Measurements from ENCODE around the gene TNFAIP8L3.
"Not testable (repeated sequence)": the region's sequence is repeated elsewhere in the genome, so short reads cannot be mapped to it uniquely, and the experiment has no call there.

Gene TNFAIP8L3

DNA sequence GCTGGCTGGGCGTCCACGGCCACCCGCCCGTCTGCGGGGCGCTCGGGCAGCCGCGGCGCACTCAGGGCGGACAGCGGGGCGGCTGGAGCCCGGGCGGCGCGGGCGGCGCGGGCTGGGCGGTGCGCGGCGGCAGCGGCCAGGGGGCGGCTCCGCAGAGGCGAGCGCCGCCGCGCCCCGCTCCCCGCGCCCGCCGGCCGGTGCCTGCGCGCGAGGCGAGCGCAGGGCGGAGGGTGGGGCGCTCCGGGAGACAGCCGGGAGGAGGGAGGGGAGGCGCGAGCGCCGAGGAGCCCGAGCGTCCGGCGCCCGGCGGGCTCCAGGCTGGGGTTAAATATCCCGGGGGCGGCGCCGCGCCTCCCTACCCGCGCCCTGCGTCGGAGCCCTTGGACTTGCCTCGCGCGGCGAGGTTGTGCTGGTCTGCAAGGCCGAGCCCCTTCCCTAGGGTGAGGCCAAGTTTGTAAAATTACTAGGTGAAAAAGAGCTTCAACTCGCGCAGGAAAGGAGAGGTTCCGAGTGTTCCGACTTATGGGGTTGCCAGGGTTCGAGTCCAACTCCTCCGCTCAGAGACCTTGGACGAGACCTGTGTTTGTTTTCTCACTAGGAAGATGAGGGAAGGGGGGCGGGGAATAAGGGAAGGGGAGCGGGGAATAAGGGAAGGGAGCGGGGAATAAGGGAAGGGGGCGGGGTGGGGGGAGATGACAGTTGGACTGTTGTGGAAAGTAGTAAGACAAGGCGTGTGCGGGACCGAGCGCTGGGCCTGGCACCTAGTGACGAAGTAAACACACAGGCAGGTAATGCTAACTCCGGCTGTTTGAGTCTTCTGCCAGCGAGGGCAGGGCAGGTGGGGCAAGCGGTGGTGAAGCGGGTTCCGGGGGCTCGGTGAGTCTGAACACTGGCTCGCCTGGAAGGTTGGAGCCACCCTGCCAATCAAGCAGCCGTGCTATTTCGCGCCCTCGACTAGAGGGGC is at the start of gene TNFAIP8L3:
TSS of gene TNFAIP8L3 (minus strand) at position 301 of the 964 bp plus-strand sequence. CDS start 311 bp downstream, outside the sequence.
- peaks cover 13% of the 10 kb centered on the region for H3K4me1 Mint-ChIP-seq (ENCODE audit: low read depth)
- H3K27ac Mint-ChIP-seq: no peak within 1 kb of the TSS
- H3K9me3 Mint-ChIP-seq: no peaks in the 10 kb centered on the region
- H3K36me3 Mint-ChIP-seq (ENCODE audit: low read depth): no peaks in the 10 kb centered on the region
- H3K4me3 Mint-ChIP-seq: peak within 1 kb of the TSS; percentile 62
- H3K27me3 Mint-ChIP-seq: peaks cover 85% of the 10 kb centered on the region

DNA sequence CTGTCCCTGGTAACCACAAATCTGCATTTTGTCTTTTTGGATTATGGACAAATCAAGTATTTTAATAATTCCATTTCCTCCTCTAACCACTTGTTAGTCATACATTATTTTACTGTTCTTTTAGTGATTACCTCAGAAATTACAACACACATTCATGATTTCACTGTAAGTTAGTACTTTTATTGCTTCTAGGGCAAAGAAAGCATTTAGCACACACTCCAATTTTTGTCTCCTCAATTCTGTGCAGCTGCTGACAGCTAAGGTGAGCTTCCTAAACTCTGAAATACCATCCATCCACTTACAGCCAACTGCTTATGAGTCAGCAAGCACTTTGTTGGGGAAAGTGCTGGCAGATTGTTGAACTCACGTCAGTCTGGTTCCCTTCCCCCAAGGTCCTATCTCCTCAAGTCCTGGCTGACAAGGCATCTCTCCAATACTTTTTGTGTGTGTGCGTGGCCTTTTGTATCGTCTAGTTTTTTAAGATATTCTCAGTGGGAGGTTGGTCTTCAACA is 49.4 kb upstream of the TNFAIP8L3 start:
- H3K27me3 Mint-ChIP-seq: peaks cover 25% of the 10 kb centered on the region
- no peaks in the 10 kb centered on the region for H3K36me3 Mint-ChIP-seq (ENCODE audit: low read depth)
- H3K4me1 Mint-ChIP-seq (ENCODE audit: low read depth): no peaks in the 10 kb centered on the region
- H3K4me3 Mint-ChIP-seq: no peak overlapping the region
- no peaks in the 10 kb centered on the region for H3K9me3 Mint-ChIP-seq
- no peak overlapping the region for H3K27ac Mint-ChIP-seq

DNA sequence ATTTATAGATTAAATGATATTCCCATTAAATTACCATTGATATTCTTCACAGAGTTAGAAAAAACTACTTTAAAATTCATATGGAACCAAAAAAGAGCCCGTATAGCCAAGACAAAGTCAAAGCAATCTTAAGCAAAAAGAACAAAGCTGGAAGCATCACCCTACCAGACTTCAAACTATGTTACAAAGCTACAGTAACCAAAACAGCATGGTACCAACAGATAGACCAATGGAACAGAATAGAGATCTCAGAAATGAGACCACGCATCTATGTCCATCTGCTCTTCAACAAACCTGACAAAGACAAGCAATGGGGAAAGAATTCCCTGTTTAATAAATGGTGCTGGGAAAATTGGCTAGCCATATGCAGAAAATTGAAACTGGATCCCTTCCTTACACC is 45.6 kb upstream of the TNFAIP8L3 start:
- H3K27me3 Mint-ChIP-seq: peaks cover 23% of the 10 kb centered on the region
- H3K9me3 Mint-ChIP-seq; H3K4me3 Mint-ChIP-seq; H3K4me1 Mint-ChIP-seq (ENCODE audit: low read depth); H3K27ac Mint-ChIP-seq; H3K36me3 Mint-ChIP-seq (ENCODE audit: low read depth): not testable (repeated sequence)

DNA sequence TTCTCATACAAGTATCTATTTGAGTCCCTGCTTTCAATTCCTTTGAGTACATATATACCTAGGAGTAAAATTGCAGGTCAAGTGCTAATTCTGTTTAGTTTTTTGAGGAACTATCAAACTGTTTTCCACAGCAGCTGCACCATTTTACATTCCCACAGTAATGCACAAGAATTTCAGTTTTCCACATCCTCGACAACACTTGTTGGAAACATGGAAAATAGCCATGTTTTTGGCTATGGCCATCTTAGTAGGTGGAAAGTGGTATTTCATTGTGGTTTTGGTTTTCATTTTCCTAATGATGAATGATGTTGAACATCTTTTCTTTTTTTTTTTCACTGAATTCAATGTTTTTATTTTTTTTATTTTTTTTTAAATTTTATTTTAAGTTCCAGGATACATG is 44.4 kb upstream of the TNFAIP8L3 start:
- Mint-ChIP-seq H3K4me3 (no peak overlapping the region), H3K36me3 (ENCODE audit: low read depth) (no peaks in the 10 kb centered on the region), H3K9me3 (peaks cover 3% of the 10 kb centered on the region), H3K27me3 (peaks cover 16% of the 10 kb centered on the region), H3K4me1 (ENCODE audit: low read depth) (no peaks in the 10 kb centered on the region), H3K27ac (no peak overlapping the region)

DNA sequence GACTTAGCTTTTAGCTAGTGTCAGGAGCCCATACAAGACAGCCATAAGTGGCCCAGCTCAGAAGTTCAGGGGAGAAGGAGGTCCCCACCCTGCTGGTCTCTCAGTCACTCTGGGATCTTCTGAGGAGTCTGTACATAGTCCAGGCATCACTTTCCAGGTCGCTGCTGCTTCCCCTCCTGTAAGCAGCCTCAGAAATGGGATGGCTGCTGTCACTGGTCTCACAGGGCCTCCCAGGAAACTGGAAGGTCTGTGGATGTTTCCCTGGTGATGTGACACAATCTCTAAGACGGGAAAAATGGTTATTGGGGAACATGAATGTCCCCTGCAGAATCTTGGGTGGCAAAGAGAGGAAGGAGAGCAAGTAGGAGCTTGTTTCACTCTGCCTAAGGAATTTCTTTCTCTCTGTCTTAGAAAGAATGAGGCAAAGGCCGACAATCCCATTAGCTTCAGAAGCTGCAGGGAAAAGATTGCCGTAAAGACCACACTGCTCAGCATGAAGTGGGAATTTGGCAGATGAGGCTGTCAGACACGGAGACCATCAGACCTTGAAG is 43.2 kb upstream of the TNFAIP8L3 start:
- Mint-ChIP-seq H3K4me3 (no peak overlapping the region), H3K27ac (no peak overlapping the region), H3K27me3 (peaks cover 13% of the 10 kb centered on the region), H3K9me3 (peaks cover 3% of the 10 kb centered on the region), H3K4me1 (ENCODE audit: low read depth) (no peaks in the 10 kb centered on the region), H3K36me3 (ENCODE audit: low read depth) (no peaks in the 10 kb centered on the region)

DNA sequence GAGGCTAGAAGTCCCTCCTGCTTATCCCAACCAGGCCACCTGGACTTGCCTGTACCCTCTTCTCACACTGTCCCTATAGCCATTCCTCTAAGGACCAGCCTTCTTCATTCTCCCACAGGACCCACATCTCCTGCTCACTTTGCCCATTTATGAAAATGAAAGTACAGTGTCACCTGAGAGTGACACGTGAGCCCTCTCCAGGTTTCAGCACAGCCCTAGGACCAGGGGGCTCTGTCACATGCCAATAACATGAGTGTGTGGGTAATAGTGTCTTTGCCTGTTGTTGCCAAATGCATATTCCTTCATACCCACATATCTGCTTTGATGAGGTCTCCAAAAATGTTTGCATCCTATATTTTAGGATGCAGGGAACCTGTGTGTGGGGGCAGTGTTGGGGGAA is 42.3 kb upstream of the TNFAIP8L3 start:
- Mint-ChIP-seq H3K36me3 (ENCODE audit: low read depth) (no peaks in the 10 kb centered on the region), H3K27me3 (peaks cover 11% of the 10 kb centered on the region), H3K9me3 (peaks cover 3% of the 10 kb centered on the region), H3K4me3 (no peak overlapping the region), H3K27ac (no peak overlapping the region), H3K4me1 (ENCODE audit: low read depth) (no peaks in the 10 kb centered on the region)

DNA sequence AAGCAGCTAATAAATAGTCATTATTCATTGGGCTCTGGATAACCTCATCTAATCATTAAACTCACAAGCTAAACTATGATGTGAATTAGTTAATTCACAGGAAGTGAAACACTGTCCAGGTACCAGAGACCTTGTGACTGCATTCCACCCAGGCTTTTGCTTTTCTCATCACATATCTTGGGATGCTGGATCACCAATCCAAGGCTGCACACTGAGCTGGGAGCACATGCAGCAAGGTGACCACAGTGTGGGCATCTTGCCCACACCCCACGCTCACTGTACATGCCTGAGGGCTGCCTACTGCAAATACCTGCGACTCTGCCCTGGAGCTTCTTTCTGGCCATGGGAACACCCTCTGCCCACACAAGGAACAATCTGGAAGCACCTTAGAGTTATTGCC is 40.6 kb upstream of the TNFAIP8L3 start:
- Mint-ChIP-seq H3K4me1 (ENCODE audit: low read depth) (no peaks in the 10 kb centered on the region), H3K27ac (no peak overlapping the region), H3K27me3 (peaks cover 4% of the 10 kb centered on the region), H3K4me3 (no peak overlapping the region), H3K9me3 (peaks cover 3% of the 10 kb centered on the region), H3K36me3 (ENCODE audit: low read depth) (no peaks in the 10 kb centered on the region)

DNA sequence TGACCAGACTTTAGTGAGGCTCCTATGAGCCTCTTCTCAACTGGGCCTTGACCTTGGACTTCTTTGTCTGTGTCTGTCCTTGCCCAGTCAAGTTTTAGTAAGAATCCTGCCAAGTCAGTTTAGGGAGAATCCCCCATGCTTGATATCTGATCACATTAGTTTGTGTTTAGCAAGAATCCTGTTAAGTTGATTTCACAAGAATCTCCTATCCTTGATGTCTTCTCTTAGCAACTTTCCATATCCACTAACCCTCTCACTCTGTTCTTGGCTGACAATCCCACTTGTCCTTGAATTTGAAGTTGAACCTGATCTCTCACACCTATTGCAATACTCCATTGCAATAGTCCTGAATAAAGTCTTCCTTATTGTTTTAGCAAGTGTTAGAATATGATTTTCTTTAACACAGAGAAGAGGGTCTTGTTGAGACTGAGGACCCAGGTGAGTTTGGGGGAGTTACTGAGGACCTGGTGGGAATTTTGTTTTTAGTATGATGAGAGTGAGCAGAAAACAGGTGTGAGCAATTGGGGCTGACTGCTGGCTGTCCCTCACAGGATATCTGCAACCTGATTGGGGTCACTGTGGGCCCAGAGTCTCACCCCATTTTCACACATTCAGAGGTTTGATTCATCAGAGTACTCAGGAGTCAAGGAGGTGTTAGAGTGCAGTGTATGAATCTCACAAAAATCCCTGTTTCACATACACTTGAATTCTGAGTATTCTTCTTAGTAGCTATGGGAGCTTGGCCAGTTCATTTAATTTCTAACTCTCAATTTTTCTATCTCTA is 39.9 kb upstream of the TNFAIP8L3 start:
- H3K27ac Mint-ChIP-seq: no peak overlapping the region
- peaks cover 4% of the 10 kb centered on the region for H3K27me3 Mint-ChIP-seq
- H3K36me3 Mint-ChIP-seq (ENCODE audit: low read depth): no peaks in the 10 kb centered on the region
- H3K9me3 Mint-ChIP-seq: peaks cover 3% of the 10 kb centered on the region
- H3K4me1 Mint-ChIP-seq (ENCODE audit: low read depth): no peaks in the 10 kb centered on the region
- H3K4me3 Mint-ChIP-seq: no peak overlapping the region

DNA sequence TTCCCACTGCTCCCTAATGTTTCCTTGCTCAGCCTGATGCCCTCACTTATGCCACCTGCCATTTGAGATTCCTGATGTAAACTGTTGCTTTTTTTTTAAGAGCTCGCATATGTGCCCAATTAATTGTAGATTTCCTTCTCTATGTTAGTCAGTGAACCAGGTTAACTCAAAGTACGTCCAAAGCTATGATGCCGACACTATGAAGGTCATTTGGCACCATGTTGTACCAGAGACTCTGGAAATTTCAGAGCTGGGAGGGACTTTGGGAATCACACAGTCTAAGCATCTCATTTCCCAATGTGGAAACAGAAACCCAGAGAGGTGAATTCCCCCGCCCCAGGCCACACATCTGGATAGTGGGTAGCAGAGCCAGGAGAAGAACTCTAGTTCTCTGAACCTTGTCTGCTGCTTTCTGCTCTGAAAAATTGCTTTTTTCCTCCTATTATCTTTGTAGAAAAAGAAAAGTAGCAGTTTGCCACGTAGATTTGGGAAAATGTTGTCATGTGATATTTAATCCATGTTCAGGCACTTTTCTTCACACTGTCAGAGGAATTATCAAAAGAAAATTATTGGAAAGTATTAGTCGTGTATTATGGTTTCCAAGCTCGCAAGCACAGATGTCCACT is 38.5 kb upstream of the TNFAIP8L3 start:
- H3K4me3 Mint-ChIP-seq: no peak overlapping the region
- no peaks in the 10 kb centered on the region for H3K4me1 Mint-ChIP-seq (ENCODE audit: low read depth)
- no peaks in the 10 kb centered on the region for H3K27me3 Mint-ChIP-seq
- H3K9me3 Mint-ChIP-seq: no peaks in the 10 kb centered on the region
- H3K27ac Mint-ChIP-seq: no peak overlapping the region
- H3K36me3 Mint-ChIP-seq (ENCODE audit: low read depth): no peaks in the 10 kb centered on the region

DNA sequence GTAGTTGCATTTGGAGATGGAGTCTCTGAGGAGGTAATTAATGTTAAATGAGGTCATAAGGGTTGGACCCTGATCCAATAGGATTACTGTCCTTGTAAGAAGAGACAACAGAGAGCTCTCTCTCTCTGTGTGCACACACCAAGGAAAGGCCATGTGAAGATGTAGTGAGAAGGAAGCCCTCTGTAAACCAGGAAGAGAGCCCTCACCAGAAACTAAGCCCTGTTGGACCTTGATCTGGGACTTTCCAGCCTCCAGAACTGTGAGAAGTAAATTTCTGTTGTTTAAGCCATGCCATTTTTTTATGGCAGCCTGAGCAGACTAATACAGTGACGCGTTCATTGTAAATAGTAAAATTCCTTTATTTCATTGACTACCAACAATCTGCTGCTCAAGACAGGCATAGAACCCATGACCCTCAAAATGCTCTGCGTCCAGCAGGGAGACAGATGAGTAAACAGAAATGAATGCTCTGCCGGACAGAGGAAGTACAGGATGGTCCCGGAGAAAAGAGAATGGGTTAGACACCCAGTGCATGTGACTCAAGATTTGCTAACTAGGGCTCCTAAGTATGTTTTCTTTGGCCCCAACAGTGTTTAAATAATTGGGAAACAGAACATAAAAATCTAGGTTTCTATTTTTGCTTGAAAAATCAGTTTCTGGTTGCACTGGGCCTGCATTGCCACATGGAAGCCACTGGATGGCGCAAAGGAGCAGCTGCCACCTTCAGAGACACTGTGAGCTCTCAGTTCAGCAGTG is 37.9 kb upstream of the TNFAIP8L3 start:
- no peaks in the 10 kb centered on the region for H3K4me1 Mint-ChIP-seq (ENCODE audit: low read depth)
- no peaks in the 10 kb centered on the region for H3K36me3 Mint-ChIP-seq (ENCODE audit: low read depth)
- peaks cover 1% of the 10 kb centered on the region for H3K27me3 Mint-ChIP-seq
- no peaks in the 10 kb centered on the region for H3K9me3 Mint-ChIP-seq
- H3K27ac Mint-ChIP-seq: no peak overlapping the region
- H3K4me3 Mint-ChIP-seq: no peak overlapping the region

DNA sequence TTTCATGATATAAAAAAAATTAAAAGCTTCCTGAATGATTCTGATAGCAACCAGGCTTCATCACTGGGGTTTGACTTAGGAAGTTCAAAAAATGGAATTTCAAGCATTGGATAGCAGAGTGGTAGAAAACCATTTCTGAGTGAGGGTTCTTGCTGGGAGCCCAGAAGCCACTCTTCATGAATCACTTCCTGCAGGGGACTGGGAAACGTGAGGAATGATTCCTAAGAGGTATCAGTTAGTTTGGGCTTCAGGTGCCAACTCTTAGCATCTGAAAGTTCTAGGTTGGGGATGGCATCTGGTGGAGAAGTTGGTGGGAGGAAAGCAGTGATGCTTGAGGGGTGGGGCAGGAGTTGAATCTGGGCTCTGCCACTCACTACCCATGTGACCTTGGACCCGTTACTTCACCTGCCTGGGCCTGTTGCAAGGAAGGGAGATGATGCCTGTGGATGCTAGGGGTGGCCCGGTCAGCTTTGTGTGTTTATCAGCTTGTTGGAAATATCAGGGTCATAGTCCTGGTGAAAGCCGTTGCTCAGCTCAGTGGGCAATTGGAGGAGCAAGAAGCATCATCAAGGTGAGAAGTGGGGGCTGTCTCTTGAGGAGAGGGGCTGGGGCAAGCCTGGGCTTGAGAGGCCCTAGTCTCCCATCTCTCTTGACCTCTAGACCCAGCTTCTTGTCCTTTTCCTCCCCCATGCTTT is 37.0 kb upstream of the TNFAIP8L3 start:
- Mint-ChIP-seq H3K4me3 (no peak overlapping the region), H3K4me1 (ENCODE audit: low read depth) (no peaks in the 10 kb centered on the region), H3K27ac (no peak overlapping the region), H3K36me3 (ENCODE audit: low read depth) (no peaks in the 10 kb centered on the region), H3K9me3 (no peaks in the 10 kb centered on the region), H3K27me3 (peaks cover 6% of the 10 kb centered on the region)

DNA sequence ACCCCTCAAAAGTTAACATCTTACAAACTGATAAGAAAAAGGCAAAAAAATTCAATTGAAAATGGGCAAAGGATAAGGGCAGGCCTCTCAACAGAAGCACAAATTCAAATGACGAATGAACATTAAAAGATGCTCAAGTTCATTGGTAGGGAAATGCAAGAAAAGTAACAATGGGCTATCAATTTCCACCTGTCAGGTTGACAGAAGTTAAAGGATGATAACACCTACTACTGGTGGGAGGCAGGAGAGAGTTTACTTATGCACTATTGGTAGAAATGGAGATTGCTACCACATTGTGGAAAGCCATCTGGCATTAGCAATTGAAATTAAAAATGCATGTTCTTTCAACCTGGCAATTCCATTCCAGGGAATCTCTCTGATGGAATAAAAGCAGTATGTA is 35.6 kb upstream of the TNFAIP8L3 start:
- Mint-ChIP-seq H3K4me3 (no peak overlapping the region), H3K9me3 (no peaks in the 10 kb centered on the region), H3K36me3 (ENCODE audit: low read depth) (no peaks in the 10 kb centered on the region), H3K4me1 (ENCODE audit: low read depth) (no peaks in the 10 kb centered on the region), H3K27ac (no peak overlapping the region), H3K27me3 (peaks cover 16% of the 10 kb centered on the region)

DNA sequence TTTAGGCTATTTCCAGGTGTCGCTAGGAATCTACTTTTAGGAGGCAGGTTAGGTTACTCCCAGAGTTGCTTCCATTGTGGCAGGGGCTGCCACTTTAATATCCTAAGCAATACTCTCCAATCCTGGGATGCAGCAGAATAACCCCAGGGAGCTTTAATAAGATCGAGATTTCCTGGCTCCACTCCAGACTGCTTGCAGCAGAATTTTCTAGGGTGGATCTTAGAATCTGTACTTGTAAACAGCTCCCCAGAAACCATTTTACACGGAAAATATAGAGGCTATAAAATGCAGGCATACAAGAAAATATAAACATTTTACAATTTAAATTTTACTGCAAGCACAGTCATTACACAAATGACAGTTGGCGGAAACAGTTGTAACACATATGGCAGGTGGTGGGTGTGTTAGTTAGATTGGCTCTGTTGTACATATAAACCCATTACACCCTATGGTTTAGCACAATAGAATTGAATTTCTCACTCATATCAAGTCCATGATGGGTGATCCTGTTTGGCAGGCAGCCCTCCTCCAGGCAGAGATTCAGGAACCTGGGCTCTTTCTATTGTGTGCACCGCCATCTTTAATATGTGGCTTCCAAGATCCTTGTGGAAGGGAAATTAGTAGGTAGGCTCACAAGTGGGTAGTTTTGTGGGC is 35.0 kb upstream of the TNFAIP8L3 start:
- Mint-ChIP-seq H3K4me1 (ENCODE audit: low read depth) (no peaks in the 10 kb centered on the region), H3K9me3 (no peaks in the 10 kb centered on the region), H3K4me3 (no peak overlapping the region), H3K36me3 (ENCODE audit: low read depth) (no peaks in the 10 kb centered on the region), H3K27me3 (peaks cover 18% of the 10 kb centered on the region), H3K27ac (no peak overlapping the region)

All from stimulated activated naive CD8-positive, alpha-beta T cell treated with anti-CD3 and anti-CD28 coated beads, Interleukin-15, Interleukin-2, amounts not matched to agents 100 ng/mL and 50 ng/mL, for 24 hours (primary cell).